Naive thymus-derived CD8-positive, alpha-beta T cell (primary cell): ENCODE measurements around the gene MFSD12. TPM values are rescaled to one million over a fixed set of nuclear protein-coding genes. Genes with fewer than 3 reads are reported as not detected.

Source experiments
- ATAC-seq, 2 donors: fragments of 150-1000 bp; cut with Tn5 transposase in 1 of 2; sonication (Bioruptor Pico), chemical (Tn5 transposase) in 1 of 2; 1 replicate in 1 of 2; 2 replicates in 1 of 2; pipeline ENCODE4 v1.10.0; 2021; ENCODE audit warnings: mild to moderate bottlenecking in 2 of 2, moderate library complexity in 2 of 2
- POLR2A ChIA-PET: fragments of 350-600 bp; sonication (Branson Sonifier 250); formaldehyde crosslinking; loops from one replicate; lab custom pipeline; 2021; ENCODE audit warnings: antibody characterized with exemption; lab: Charles Lee
- DNase-seq, 10 donors: peaks; one replicate each; pipeline versions ENCODE4 v3.0.0 to v3.0.0-alpha.2; 2020 to 2022
- H3K27ac Mint-ChIP-seq, 10 donors: one replicate each; pipeline ENCODE4 v1.8.0; 2020 to 2022; ENCODE audit warnings: mild to moderate bottlenecking in 10 of 10, mixed read lengths in 10 of 10, moderate library complexity in 4 of 10, inconsistent platforms in 1 of 10
- H3K27me3 Mint-ChIP-seq, 5 donors: one replicate each; pipeline ENCODE4 v1.8.0; 2021 to 2022; ENCODE audit warnings: mixed read lengths in 5 of 5
- H3K36me3 Mint-ChIP-seq, 3 donors: one replicate each; pipeline ENCODE4 v1.8.0; 2020 to 2022; ENCODE audit warnings: mixed read lengths in 3 of 3, mild to moderate bottlenecking in 2 of 3, inconsistent platforms in 1 of 3
- H3K4me1 Mint-ChIP-seq, 4 donors: one replicate each; pipeline ENCODE4 v1.8.0; 2021 to 2022; ENCODE audit warnings: mixed read lengths in 4 of 4
- H3K4me3 Mint-ChIP-seq, 10 donors: one replicate each; pipeline ENCODE4 v1.8.0; 2020 to 2022; ENCODE audit warnings: mild to moderate bottlenecking in 10 of 10, mixed read lengths in 10 of 10, moderate library complexity in 6 of 10, inconsistent platforms in 1 of 10
- H3K9me3 Mint-ChIP-seq, 9 donors: one replicate each; pipeline ENCODE4 v1.8.0; 2020 to 2022; ENCODE audit warnings: mixed read lengths in 9 of 9, mild to moderate bottlenecking in 3 of 9, inconsistent platforms in 1 of 9, moderate library complexity in 1 of 9
- polyA plus RNA-seq, 3 donors: library from polyadenylated mRNA; unstranded; fragments of 300-500 nt; fragmentation: Illumina TruSeq; gene quantifications; one replicate each; pipeline ENCODE4 v1.2.3, GENCODE V29; 2021
- total RNA-seq, 8 experiments: library from RNA in 2 of 8; stranded (reverse) in 2 of 8; gene quantifications; one replicate each; pipeline ENCODE4 v1.2.3 and lab custom pipeline; 2021 to 2026

MFSD12 gene
- total and polyA plus RNA-seq, 5 experiments from 2014 or later, result 33.1 to 146 (median 59.6) TPM

DNA sequence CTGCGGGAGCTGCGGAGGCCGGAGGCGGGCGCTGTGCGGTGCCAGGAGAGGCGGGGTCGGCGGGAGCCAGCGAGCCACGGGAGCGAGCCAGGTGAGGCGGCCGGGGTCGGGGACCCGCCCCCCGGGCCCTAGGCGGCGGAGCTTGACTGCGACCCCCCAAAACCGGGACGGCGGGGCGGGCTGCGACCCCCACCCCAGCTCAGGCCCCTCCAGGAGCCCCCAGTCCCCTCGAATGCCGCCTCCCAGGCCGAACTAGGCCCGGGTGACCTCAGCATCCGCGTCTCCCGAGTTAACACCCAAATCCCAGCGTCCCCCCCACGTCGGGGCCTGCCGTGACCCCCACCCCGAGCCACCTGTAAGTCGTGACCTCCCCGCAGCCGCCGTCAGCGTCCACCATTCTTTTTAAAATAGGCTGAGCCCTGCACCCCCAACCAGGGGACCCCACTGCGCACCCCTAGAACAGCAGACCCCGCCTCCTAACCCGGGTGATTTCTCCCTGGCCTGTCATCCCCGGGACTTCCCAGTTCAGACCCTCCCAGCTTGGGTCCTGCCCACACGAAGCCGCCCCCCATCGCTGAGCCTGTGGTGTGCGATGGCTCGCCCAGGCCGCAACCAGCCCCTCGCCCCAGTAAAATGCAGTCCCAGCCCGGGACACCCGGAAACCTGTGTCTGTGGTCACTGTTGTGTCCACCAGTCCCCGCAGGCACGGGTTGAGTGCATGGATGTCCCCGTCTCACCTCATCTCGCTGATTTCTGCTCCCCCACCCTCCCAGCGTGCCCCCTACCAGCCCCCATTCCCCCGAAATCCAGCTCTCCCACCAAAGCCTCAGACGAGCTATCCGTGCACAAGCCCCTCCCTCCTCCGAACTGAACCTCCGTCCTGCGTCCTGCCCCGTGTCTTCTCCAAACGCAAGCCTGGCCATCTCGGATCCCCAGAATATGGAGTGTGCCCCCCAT is 50.7 kb downstream of the MFSD12 start:
- peaks cover 0 to 17% (median 0%) of the 10 kb centered on the region in 3 donors for H3K36me3 Mint-ChIP-seq
- no peaks in the 10 kb centered on the region for H3K9me3 Mint-ChIP-seq
- peaks cover 20 to 54% (median 46%) of the 10 kb centered on the region in 4 donors for H3K4me1 Mint-ChIP-seq
- peak overlapping the region; percentile 43 to 95 (median 90) for H3K27ac Mint-ChIP-seq
- no peaks in the 10 kb centered on the region for H3K27me3 Mint-ChIP-seq
- POLR2A ChIA-PET, result interaction anchor here (0.9 to 2.3 kb wide), 6 partner anchors 10 to 256 kb away, joined by 3 to 17 read pairs (median 4); partner anchors contain the start of genes MFSD12 and MRPL54
- H3K4me3 Mint-ChIP-seq, result peak overlapping the region; percentile 80 to 95 (median 88)
- ATAC-seq (peak in 1 of 2 donors; percentile 4), DNase-seq (peak in 7 of 10 donors; percentile 19 to 70 (median 33))

DNA sequence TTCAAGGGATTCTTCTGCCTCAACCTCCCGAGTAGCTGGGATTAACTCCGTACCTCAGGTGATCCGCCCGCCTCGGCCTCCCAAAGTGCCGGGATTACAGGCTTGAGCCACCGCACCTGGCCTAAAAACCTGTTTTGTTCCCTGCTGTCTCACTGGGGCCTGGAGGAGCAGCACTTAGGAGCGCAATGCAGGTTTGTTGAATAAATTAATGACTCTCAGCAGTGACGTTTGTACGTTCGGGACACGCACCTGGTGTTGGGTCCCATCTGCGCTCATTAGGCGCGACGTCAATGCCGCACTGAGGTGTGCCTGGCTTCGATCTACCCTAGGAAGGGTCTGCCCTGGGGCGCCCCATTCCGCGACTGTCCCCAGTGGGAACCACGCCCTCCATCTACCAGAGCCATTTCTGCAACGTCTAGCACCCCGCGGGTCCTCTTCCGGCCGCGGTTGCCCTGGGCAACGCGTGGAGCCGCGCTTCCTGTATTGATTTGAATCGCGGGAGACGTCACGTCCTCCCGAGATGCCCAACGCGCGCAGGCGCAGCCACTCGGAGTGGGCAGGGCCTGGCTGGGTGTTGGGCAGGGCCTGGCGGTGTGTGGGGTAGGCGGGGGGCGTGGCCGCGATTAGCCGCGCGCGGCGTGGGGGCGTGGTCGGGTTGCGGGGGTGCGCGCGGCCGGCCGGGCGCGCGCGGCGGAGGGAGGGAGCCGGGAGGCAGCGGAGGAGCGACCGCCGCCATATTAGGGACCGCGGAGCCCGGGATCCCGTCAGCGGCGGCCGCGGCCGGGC is 51.6 kb downstream of the MFSD12 start, which contains the start of gene FZR1:
Gene FZR1 (plus strand): TSS at position 714 of the 786 bp plus-strand sequence. CDS start 16,679 bp downstream, outside the sequence.
- peak within 1 kb of the TSS; percentile 80 to 99 (median 94) for H3K4me3 Mint-ChIP-seq
- peaks cover 0 to 17% (median 0%) of the 10 kb centered on the region in 3 donors for H3K36me3 Mint-ChIP-seq
- POLR2A ChIA-PET, result interaction anchor here (0.7 to 2.3 kb wide), 9 partner anchors 11 to 1163 kb away, joined by 3 to 17 read pairs (median 3); partner anchors contain the start of genes MFSD12 and MRPL54
- H3K27ac Mint-ChIP-seq, result peak within 1 kb of the TSS; percentile 95 to 100 (median 99)
- H3K4me1 Mint-ChIP-seq, result peaks cover 23 to 55% (median 47%) of the 10 kb centered on the region in 4 donors
- no peaks in the 10 kb centered on the region for H3K27me3 Mint-ChIP-seq
- no peaks in the 10 kb centered on the region for H3K9me3 Mint-ChIP-seq
- DNase-seq (peak; percentile 95 to 100 (median 100)), ATAC-seq (peak; percentile 85 to 91)

DNA sequence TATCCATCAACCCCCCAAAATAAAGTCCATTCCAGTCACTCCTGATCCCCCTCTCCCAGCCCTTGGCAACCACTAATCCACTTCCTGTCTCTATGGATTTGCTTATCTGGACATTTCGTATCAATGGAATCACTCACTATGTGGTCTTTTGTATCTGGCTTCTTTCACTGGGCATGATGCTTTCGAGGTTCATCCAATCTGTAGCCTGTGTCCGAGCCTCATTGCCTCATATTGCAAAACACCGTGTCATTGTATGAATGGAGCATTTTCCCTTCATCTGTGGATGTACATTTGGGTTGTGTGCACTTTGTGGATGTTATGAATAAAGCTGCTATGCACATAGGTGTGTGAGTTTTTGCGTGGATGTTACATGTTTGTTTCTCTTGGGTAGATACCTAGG is 52.7 kb downstream of the MFSD12 start:
- no peak for ATAC-seq
- no peaks in the 10 kb centered on the region for H3K27me3 Mint-ChIP-seq
- peaks cover 21 to 54% (median 46%) of the 10 kb centered on the region in 4 donors for H3K4me1 Mint-ChIP-seq
- DNase-seq, result no peak
- H3K9me3 Mint-ChIP-seq, result no peaks in the 10 kb centered on the region
- peaks cover 0 to 15% (median 0%) of the 10 kb centered on the region in 3 donors for H3K36me3 Mint-ChIP-seq
- H3K4me3 Mint-ChIP-seq, result peak overlapping the region in 9 of 10 donors; percentile 52 to 99 (median 80)
- H3K27ac Mint-ChIP-seq, result peak overlapping the region; percentile 19 to 100 (median 97)
- POLR2A ChIA-PET, result interaction anchor here (0.7 to 0.8 kb wide), 2 partner anchors 183 to 1164 kb away, joined by 3 to 5 read pairs; no protein-coding TSS in a partner anchor

DNA sequence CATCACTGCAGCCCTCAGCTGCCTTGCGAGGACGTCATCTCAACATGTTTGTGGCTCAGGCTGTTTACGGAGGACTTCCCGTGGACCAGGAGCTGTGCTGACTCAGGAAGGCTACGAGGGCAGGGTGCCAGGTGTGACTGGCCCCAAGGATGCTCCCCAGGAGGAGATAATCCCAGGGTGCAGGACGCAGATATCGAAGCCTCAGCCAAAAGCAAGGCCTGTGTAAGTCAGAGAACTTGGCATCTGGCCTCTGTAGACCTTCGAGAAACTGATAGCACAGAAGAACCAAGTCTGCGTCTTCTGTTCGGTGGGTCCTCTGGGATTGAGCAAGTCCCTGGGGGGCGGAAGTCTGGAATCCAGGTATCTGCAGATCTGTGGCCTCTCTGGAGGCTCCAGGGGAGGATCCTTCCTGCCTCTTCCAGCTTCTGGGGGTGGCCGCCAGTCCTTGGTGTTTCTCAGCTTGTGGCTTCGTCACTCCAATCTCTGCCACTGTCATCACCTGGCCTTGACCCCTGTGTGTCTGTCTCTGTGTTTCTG is 54.3 kb downstream of the MFSD12 start:
- H3K36me3 Mint-ChIP-seq, result peaks cover 0 to 2% (median 0%) of the 10 kb centered on the region in 3 donors
- POLR2A ChIA-PET, result no interaction called here
- no peak for DNase-seq
- peaks cover 18 to 46% (median 39%) of the 10 kb centered on the region in 4 donors for H3K4me1 Mint-ChIP-seq
- no peak overlapping the region for H3K4me3 Mint-ChIP-seq
- no peaks in the 10 kb centered on the region for H3K27me3 Mint-ChIP-seq
- H3K27ac Mint-ChIP-seq, result peak overlapping the region in 4 of 10 donors; percentile 53 to 95 (median 76)
- no peak for ATAC-seq
- H3K9me3 Mint-ChIP-seq, result no peaks in the 10 kb centered on the region

DNA sequence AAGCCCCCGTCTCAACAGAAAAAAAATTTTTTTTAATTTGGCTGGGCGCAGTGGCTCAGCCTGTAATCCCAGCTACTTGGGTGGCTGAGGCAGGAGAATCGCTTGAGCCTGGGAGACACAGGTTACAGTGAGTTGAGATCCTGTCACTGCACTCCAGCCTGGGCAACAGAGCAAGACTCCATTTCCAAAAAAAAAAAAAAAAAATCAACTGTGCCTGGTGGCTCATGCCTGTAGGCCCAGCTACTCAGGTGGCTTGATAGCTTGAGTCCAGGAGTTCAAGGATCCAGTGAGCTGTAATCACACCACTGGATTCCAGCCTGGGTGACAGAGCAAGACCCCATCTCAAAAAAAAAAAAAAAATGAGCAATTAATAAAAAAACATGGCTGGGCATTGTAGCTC is 55.6 kb downstream of the MFSD12 start:
- peak overlapping the region in 1 of 10 donors; percentile 29 for H3K27ac Mint-ChIP-seq
- H3K36me3 Mint-ChIP-seq, result peaks cover 0 to 10% (median 4%) of the 10 kb centered on the region in 3 donors
- DNase-seq (no peak), ATAC-seq (no peak)
- H3K4me1 Mint-ChIP-seq, result peaks cover 18 to 45% (median 36%) of the 10 kb centered on the region in 4 donors
- peak overlapping the region in 1 of 10 donors; percentile 56 for H3K4me3 Mint-ChIP-seq
- H3K9me3 Mint-ChIP-seq, result no peaks in the 10 kb centered on the region
- no peaks in the 10 kb centered on the region for H3K27me3 Mint-ChIP-seq
- POLR2A ChIA-PET, result interaction anchor here (0.6 kb wide), 1 partner anchor 715 kb away, joined by 3 read pairs; no protein-coding TSS in a partner anchor

DNA sequence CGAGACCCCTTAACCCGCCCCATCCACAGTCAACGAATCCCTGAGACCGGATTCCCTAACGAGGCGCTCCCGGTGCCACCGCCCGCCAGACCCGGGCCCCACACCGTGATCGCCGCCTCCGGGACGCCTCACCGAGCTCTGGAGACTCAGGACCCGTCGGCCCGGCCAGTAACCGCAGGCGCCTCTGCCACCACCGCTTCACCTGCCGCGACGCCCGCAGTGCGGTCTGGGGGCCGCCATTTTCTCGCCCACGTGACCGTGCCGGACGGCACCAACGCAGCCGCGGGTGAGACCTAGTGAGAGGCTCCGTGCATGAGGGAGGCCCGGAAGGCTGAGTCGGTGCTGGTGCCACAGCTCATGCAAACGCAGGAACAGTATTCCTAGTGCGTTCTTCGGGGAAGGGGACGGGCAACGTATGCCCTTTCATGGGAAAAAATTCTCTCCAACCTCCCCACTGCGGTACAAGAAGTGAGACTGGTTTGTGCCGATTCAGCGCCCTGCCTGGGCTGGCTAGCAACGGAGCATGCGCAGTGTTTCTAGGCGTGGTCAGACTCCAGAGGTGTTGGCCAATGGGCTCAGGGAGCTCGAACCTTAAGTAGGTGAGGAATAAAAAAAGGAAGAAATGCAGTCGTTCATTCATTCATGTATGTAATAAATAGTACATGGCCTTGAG is 56.8 kb downstream of the MFSD12 start, which contains the start of gene DOHH:
Gene DOHH (minus strand): TSS at position 246 of the 673 bp plus-strand sequence. CDS start 3,860 bp downstream, outside the sequence.
- POLR2A ChIA-PET, result interaction anchor here (0.6 to 1.0 kb wide), 9 partner anchors 8 to 958 kb away, joined by 3 to 6 read pairs (median 3); partner anchors contain the start of genes HMG20B and S1PR4
- Mint-ChIP-seq H3K4me3 (peak within 1 kb of the TSS; percentile 88 to 97 (median 92)), H3K4me1 (peaks cover 17 to 40% (median 32%) of the 10 kb centered on the region in 4 donors), H3K9me3 (no peaks in the 10 kb centered on the region), H3K36me3 (peaks cover 0 to 17% (median 5%) of the 10 kb centered on the region in 3 donors), H3K27ac (peak within 1 kb of the TSS; percentile 96 to 99 (median 98)), H3K27me3 (no peaks in the 10 kb centered on the region)
- ATAC-seq, result peak; percentile 89 to 91
- DNase-seq, result peak; percentile 84 to 98 (median 94)

DNA sequence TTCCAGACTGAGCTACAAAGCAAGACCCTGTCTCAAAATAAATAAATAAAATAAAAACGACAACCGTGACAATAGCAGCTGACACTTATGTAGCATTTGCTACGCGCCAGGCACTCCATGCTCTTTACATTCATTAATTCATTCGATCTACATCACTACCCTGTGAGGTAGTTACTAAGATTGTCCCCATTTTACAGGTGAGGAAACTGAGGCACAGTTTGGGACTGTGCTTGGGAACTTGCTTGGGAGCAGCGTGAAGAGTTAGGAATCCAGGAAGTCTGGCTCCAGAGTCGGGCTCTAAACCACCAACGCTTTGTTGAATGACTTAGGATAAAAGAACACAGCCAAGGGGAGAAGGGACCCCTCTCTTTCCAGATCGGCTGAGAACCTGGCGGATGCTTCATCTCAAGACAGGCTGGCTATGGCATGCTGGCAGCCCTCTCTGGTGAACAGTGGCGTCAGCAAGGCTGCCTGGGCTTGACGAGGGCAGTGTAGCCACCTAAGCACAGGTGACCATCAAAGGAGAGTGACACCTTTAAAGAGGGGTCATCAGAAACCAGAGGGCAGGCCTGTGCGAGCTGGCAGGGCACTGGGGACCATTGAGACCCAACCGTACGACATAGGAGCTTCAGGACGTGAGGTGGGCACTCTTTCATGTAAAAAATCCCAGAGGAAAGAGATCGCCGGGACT is 57.5 kb downstream of the MFSD12 start:
- Mint-ChIP-seq H3K36me3 (peaks cover 0 to 23% (median 5%) of the 10 kb centered on the region in 3 donors), H3K27me3 (no peaks in the 10 kb centered on the region), H3K27ac (peak overlapping the region; percentile 96 to 99 (median 98)), H3K4me1 (peaks cover 16 to 39% (median 29%) of the 10 kb centered on the region in 4 donors), H3K9me3 (no peaks in the 10 kb centered on the region), H3K4me3 (peak overlapping the region; percentile 88 to 97 (median 92))
- ATAC-seq (no peak), DNase-seq (peak in 1 of 10 donors; percentile 1)
- POLR2A ChIA-PET, result interaction anchor here (0.6 to 1.0 kb wide), 8 partner anchors 17 to 967 kb away, joined by 3 to 6 read pairs (median 3); partner anchors contain the start of gene S1PR4

DNA sequence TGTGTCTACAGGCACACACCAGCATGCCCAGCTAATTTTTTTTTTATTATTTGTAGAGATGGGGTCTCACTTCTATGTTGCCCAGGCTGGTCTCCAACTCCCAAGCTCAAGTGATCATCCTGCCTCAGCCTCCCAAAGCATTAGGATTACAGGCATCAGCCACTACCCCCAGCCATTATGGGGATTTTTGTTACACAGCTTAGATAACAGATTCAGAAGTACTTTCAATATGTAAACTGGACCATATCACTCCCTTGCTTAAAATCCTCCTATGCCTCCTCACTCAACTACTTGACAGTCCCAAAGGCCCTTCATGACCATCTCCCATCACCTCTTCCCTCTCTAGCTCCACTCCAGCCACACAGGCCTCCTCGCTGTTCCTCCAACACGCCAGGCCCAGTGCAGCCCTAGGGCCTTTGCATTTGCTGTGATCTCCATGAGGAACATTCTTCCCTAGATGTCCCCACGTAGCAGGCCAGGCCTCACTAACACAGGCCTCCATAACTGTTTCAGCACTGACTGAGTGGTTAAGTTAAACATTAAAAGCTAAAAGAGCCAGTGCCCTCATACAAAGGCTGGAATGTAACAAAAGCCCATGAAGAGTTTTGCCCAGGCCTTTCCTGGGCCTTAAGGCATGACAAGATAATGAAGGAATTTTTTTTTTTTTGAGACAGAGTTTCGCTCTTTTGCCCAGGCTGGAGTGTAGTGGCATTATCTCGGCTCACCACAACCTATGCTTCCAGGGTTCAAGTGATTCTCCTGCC is 59.4 kb downstream of the MFSD12 start:
- Mint-ChIP-seq H3K9me3 (no peaks in the 10 kb centered on the region), H3K27me3 (no peaks in the 10 kb centered on the region), H3K4me1 (peaks cover 13 to 44% (median 26%) of the 10 kb centered on the region in 4 donors), H3K36me3 (peaks cover 0 to 35% (median 5%) of the 10 kb centered on the region in 3 donors), H3K27ac (peak overlapping the region in 2 of 10 donors; percentile 41 to 46), H3K4me3 (peak overlapping the region in 7 of 10 donors; percentile 3 to 72 (median 22))
- POLR2A ChIA-PET, result interaction anchor here (0.7 kb wide), 2 partner anchors 54 to 127 kb away, joined by 3 to 5 read pairs; no protein-coding TSS in a partner anchor
- no peak for DNase-seq
- ATAC-seq, result no peak

DNA sequence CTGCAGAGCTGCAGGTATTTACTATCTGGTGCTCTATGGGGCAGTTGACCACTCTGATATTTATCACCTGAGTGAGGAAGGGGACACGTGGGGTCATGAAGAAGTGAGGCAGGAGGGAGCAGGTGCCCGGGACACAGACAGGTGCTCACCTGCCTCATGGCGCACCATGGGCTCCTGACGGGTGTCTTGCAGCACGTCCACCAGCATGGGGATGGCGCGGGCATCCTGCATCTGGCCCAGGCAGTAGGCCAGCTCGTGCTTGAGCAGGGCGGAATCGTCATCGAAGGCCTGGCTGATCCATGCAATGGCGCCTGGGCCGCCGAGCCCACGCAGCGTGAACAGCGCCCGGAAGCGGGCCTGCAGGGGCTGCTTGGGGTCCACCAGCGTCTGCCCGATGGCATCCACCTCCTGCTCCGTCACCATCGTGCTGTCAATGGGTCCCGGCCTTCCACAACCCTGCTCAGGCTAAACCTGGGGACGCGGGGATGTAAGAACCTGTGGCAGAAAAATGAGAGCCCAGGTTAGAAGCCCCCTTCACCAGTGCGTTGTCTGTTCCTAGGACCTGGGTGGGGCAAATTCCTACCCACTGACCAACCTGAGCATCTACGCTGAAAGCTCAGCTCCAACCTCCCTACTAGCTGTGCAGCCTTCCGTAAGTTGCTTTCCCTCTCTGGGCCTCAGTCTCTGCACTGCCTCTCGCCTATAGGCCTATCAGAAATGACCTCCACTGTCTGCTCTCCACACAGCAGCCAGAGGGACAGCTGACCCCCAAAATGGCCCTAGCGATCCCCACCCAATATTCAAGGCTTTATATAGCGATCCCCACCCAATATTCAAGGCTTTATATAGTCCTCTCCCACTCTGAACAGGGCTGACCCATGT is 60.8 kb downstream of the MFSD12 start:
- POLR2A ChIA-PET, result interaction anchor here (0.5 to 0.6 kb wide), 2 partner anchors 279 to 967 kb away, joined by 3 to 6 read pairs; no protein-coding TSS in a partner anchor
- no peak for DNase-seq
- no peaks in the 10 kb centered on the region for H3K9me3 Mint-ChIP-seq
- no peaks in the 10 kb centered on the region for H3K27me3 Mint-ChIP-seq
- peak overlapping the region in 1 of 10 donors; percentile 55 for H3K4me3 Mint-ChIP-seq
- H3K36me3 Mint-ChIP-seq, result peaks cover 0 to 39% (median 8%) of the 10 kb centered on the region in 3 donors
- peaks cover 13 to 44% (median 27%) of the 10 kb centered on the region in 4 donors for H3K4me1 Mint-ChIP-seq
- H3K27ac Mint-ChIP-seq, result peak overlapping the region in 3 of 10 donors; percentile 9 to 19 (median 16)
- no peak for ATAC-seq
